Adrenal gland (tissue), 5 donors: Measurements from ENCODE around the gene CPT1B.

ENCODE experiments used
- CTCF ChIP-seq, 6 experiments: fragments of 450-650 bp in 4 of 6; fragments of 200-600 bp in 2 of 6; sonication (generic) in 1 of 6; IDR thresholded peaks; 1 replicate in 5 of 6; 2 replicates in 1 of 6; pipeline versions ENCODE4 v1.5.1 to v1.8.0; 2016 to 2021; ENCODE audit warnings: antibody characterized with exemption in 6 of 6, mild to moderate bottlenecking in 2 of 6, moderate library complexity in 1 of 6
- POLR2A ChIP-seq, 2 donors: fragments of 450-650 bp; IDR thresholded peaks; one replicate each; pipeline ENCODE4 v1.6.1; 2017; ENCODE audit warnings: antibody characterized with exemption in 2 of 2, mild to moderate bottlenecking in 2 of 2, moderate library complexity in 1 of 2
- donor health status: DM: no; HTN: no; CAD: no.

DNA sequence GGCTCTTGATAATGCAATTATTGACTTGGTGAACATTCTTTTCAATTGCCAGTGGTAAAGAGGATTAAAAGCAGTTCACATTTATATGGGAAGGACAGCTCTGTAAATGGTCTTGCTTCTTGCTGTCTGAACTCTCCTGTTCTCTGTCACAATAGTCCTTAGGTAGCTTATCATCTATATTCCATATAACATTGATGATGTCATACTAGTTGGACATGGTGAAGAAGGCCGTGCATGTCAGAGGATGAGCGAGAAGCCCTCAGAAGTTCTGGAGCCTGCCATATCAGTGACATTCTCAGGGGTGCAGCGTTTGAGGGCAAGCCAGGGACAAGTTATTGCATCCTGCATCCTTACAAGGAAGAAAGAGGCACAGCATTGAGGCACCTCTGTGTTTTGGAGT is 7.0 kb upstream of the CPT1B start:
- TF ChIP-seq CTCF (IDR thresholded peaks at IDR 0.05): no peak
- TF ChIP-seq POLR2A (IDR thresholded peaks at IDR 0.05): no peak
